Glutamatergic neuron (in vitro differentiated cells): ENCODE results near the gene GNGT1. TPM values are rescaled to one million over a fixed set of nuclear protein-coding genes. Genes with fewer than 3 reads are reported as not detected.

Experiments
- DNase-seq: peaks from one replicate; pipeline ENCODE4 v3.0.0; 2022
- H3K27ac Mint-ChIP-seq: one replicate; pipeline ENCODE4 v1.8.0; 2020; ENCODE audit warnings: mild to moderate bottlenecking, mixed read lengths, inconsistent platforms; ENCODE audit not compliant: unreplicated experiment
- H3K27me3 Mint-ChIP-seq: one replicate; pipeline ENCODE4 v1.8.0; 2020; ENCODE audit warnings: mild to moderate bottlenecking, moderate library complexity, mixed read lengths, inconsistent platforms; ENCODE audit not compliant: unreplicated experiment
- H3K36me3 Mint-ChIP-seq: one replicate; pipeline ENCODE4 v1.8.0; 2020; ENCODE audit warnings: mild to moderate bottlenecking, mixed read lengths, inconsistent platforms; ENCODE audit not compliant: unreplicated experiment
- H3K4me1 Mint-ChIP-seq: one replicate; pipeline ENCODE4 v1.8.0; 2020; ENCODE audit warnings: mild to moderate bottlenecking, low read depth, mixed read lengths, inconsistent platforms; ENCODE audit not compliant: unreplicated experiment
- H3K4me3 Mint-ChIP-seq: one replicate; pipeline ENCODE4 v1.8.0; 2020; ENCODE audit warnings: mild to moderate bottlenecking, mixed read lengths, inconsistent platforms; ENCODE audit not compliant: unreplicated experiment
- H3K9me3 Mint-ChIP-seq: one replicate; pipeline ENCODE4 v1.8.0; 2020; ENCODE audit warnings: mild to moderate bottlenecking, moderate library complexity, mixed read lengths, inconsistent platforms; ENCODE audit not compliant: unreplicated experiment
- total RNA-seq: library from RNA; stranded (reverse); fragmentation: NEBNext Ultra II Directional; extraction: Animal tissue kit (Norgen Biotek cat#: 25700); gene quantifications from one replicate; pipeline ENCODE4 v1.2.1, GENCODE V29; 2021; ENCODE audit not compliant: unreplicated experiment
- TF ChIP-seq, protein P1 (sequence below): fragments of 200-600 bp; sonication (generic); IDR thresholded peaks from one replicate; pipeline ENCODE4 v1.5.0; 2021; ENCODE audit not compliant: partially characterized antibody, unreplicated experiment

GNGT1 gene
- total RNA-seq, 1 donor from 2014 or later: not detected

DNA sequence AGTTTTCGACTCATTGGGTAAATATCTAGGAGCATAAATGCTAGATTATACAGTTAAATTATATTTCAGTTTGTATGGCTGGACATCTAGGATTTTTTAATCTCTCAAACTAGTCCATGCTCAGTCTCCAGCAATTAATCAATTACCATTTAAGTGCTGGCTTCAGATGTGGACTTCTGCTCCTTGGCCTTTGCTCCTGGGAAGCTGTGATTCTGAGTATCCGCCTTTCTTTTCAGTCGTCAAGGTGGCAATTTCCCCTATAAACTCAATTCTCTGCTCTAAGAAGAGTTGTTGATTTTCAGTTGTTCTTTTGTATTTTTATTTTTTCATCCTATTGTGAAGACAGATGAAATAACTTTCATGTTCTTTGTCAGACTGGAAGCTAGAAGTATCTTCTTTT is 39.5 kb upstream of the GNGT1 start:
- Mint-ChIP-seq H3K4me3 (no peak overlapping the region), H3K4me1 (peaks cover 3% of the 10 kb centered on the region), H3K27ac (no peak overlapping the region), H3K9me3 (no peaks in the 10 kb centered on the region), H3K36me3 (no peaks in the 10 kb centered on the region), H3K27me3 (no peaks in the 10 kb centered on the region)
- TF ChIP-seq, protein P1, sequence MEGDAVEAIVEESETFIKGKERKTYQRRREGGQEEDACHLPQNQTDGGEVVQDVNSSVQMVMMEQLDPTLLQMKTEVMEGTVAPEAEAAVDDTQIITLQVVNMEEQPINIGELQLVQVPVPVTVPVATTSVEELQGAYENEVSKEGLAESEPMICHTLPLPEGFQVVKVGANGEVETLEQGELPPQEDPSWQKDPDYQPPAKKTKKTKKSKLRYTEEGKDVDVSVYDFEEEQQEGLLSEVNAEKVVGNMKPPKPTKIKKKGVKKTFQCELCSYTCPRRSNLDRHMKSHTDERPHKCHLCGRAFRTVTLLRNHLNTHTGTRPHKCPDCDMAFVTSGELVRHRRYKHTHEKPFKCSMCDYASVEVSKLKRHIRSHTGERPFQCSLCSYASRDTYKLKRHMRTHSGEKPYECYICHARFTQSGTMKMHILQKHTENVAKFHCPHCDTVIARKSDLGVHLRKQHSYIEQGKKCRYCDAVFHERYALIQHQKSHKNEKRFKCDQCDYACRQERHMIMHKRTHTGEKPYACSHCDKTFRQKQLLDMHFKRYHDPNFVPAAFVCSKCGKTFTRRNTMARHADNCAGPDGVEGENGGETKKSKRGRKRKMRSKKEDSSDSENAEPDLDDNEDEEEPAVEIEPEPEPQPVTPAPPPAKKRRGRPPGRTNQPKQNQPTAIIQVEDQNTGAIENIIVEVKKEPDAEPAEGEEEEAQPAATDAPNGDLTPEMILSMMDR: no peak
- DNase-seq: no peak

DNA sequence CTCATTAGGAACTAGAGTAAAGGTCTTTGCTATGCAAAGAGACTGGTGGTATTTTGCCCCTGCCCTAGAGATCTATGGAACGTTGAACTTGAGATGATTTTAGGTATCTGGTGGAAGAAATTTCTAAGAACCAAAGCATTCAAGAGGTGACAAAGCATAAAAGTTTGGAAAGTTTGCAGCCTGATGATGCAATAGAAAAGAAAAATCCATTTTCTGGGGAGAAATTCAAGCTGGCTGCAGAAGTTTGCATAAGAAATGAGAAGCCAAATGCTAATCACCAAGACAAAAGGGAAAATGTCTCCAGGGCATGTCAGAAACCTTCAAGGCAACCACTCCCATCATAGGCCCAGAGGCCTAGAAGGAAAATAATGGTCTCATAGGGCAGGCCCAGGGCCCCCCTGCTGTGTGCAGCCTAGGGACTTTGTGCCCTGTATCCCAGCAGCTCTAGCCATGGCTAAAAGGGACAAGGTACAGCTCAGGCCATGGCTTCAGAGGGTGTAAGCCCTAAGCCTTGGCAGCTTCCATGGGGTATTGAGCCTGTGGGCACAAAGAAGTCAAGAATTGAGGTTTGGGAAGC is 32.3 kb upstream of the GNGT1 start:
- Mint-ChIP-seq H3K9me3 (no peaks in the 10 kb centered on the region), H3K36me3 (peaks cover 5% of the 10 kb centered on the region), H3K27me3 (no peaks in the 10 kb centered on the region), H3K4me3 (no peak overlapping the region), H3K4me1 (no peaks in the 10 kb centered on the region), H3K27ac (no peak overlapping the region)
- no peak for DNase-seq
- TF ChIP-seq, protein P1: no peak

DNA sequence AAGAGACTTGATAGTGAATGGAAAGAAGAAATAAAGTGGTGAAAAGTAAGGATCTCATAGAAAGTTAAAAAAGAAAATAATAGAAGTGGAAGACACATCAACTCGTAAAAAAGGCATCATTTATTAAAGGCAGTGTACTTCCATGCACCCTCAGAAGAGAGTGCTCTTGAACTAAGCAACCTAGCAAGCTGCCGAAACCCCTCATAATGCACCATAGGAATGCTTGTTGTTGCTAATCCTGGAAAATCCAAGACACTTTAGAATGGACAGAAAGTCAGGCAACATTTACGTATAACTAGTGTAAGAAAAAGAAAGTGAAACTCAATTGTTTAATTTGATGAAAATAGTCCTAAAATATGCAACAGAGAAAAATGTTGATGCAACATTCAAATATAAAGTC is 28.6 kb upstream of the GNGT1 start:
- DNase-seq: no peak
- Mint-ChIP-seq H3K9me3 (no peaks in the 10 kb centered on the region), H3K4me1 (no peaks in the 10 kb centered on the region), H3K27ac (no peak overlapping the region), H3K27me3 (no peaks in the 10 kb centered on the region), H3K36me3 (peaks cover 13% of the 10 kb centered on the region), H3K4me3 (no peak overlapping the region)
- TF ChIP-seq, protein P1: no peak

DNA sequence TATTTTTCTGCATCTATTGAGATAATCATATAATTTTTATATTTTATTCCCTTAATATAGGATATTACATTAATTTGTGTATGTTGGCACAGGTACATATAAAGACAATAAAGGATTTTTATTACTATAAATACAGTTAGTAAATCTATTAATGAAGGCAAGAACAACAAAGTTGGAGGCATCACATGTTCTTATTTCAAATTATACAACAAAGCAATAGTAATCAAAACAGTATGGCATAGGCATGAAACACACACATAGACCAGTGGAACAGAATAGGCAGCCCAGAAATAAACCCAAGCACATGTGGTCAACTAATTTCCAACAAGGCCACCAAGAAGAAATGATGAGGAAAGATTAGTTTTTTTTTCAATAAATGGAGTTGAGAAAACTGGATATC is 27.0 kb upstream of the GNGT1 start:
- H3K9me3 Mint-ChIP-seq: no peaks in the 10 kb centered on the region
- no peak overlapping the region for H3K27ac Mint-ChIP-seq
- no peaks in the 10 kb centered on the region for H3K27me3 Mint-ChIP-seq
- H3K36me3 Mint-ChIP-seq: peaks cover 8% of the 10 kb centered on the region
- no peak overlapping the region for H3K4me3 Mint-ChIP-seq
- no peak for DNase-seq
- TF ChIP-seq, protein P1: no peak
- H3K4me1 Mint-ChIP-seq: no peaks in the 10 kb centered on the region

DNA sequence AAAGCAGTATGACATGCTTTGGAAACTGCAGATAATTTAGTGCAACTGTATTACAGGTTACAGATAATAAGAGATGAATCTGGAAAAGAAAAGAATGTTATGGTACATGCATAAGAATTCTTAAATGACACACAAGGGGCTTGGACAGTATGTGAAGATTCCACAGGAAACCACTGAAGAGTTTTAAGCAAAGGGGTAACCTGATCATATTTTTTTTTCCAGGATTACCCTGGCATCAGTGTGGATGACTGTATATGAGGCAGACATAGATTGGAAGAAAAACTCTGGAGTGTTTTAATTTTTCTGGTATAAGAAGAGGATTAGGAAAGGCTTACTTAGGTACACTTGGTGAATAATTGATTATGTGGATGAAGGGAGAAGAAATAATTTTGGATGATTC is 23.9 kb upstream of the GNGT1 start:
- Mint-ChIP-seq H3K27me3 (no peaks in the 10 kb centered on the region), H3K4me1 (no peaks in the 10 kb centered on the region), H3K4me3 (no peak overlapping the region), H3K9me3 (no peaks in the 10 kb centered on the region), H3K36me3 (peaks cover 8% of the 10 kb centered on the region), H3K27ac (no peak overlapping the region)
- TF ChIP-seq, protein P1: no peak
- no peak for DNase-seq
